Measurements from ENCODE around the gene DNMT3L. TPM values are rescaled to one million over a fixed set of nuclear protein-coding genes. Genes with fewer than 3 reads are reported as not detected.
"Not testable (repeated sequence)": the region's sequence is repeated elsewhere in the genome, so short reads cannot be mapped to it uniquely, and the experiment has no call there.

The DNMT3L gene
- total RNA-seq, 1 donor from 2014 or later = not detected

GRCh38 chr21:44249204-44250037 lies 12.3 kb downstream of the DNMT3L start:
- not testable (repeated sequence) for DNase-seq (ENCODE audit: low spot score)

DNA sequence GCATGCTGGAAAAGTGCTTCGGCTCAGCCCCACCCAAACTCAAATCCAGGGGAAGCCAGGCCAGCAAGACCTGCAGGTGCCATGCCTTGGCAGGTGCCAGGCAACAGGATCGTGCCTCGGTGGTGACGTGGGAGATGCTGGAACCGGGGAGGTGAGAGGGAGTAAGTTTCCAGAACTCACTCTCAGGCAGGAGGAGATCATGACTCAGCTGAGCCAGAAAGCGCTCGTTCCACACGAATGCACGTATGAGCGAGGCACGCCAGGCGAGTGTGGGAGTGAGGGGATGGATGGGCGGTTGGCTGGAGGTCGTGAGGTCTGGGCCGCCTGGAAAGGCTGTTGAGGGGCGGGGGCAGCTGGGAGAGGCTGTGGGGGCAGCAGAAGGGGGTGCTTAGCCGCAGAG lies 13.8 kb downstream of the DNMT3L start:
- not testable (repeated sequence) for DNase-seq (ENCODE audit: low spot score)

DNA sequence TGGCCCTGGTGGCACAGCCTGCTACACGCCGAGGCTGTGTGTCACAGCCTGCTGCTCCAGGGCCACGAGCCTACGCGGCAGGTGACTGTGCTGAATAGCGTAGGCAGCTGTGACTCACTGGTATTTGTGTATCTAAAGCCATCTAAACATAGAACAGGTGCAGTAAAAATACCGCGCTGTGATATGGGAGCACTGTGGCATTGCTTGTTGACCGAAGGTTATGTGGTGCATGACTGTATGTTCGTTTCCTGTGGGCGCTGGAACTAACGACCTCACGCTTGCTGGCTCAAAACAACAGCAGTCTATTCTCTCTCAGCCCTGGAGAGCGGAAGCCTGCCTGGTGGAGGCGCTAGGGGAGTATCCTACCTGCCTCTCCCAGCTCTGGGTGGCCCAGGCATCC lies 17.7 kb downstream of the DNMT3L start:
- DNase-seq (ENCODE audit: low spot score) = not testable (repeated sequence)

- DNase-seq (ENCODE audit: low spot score) = not testable (repeated sequence)
Measured at GRCh38 chr21:44241281-44241680, 20.4 kb downstream of the DNMT3L start.

DNA sequence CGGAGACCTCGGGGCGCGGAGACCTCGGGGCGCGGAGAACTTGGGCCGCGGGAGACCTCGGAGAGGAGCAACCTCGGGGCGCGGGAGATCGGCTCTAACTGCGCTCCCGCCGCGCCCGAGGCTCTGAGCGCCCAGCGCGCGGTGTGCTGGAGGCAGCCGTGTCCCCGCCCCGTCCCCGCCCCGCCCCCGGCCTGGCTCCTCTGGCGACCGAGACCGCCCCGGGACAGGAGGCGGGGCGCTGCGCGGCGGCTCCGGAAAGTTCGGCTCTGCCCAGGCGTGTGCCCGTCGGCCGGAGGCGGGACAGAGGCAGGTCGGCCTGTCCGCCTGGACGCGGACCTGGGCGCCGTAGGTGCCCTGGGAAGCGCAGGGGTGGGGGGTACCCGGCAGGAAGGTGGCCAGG lies 20.9 kb downstream of the DNMT3L start, which contains the start of gene ICOSLG:
ICOSLG (minus strand) TSS at position 102 of the 400 bp plus-strand sequence. CDS start 126 bp downstream, outside the sequence.
- DNase-seq (ENCODE audit: low spot score) = not testable (repeated sequence)

DNA sequence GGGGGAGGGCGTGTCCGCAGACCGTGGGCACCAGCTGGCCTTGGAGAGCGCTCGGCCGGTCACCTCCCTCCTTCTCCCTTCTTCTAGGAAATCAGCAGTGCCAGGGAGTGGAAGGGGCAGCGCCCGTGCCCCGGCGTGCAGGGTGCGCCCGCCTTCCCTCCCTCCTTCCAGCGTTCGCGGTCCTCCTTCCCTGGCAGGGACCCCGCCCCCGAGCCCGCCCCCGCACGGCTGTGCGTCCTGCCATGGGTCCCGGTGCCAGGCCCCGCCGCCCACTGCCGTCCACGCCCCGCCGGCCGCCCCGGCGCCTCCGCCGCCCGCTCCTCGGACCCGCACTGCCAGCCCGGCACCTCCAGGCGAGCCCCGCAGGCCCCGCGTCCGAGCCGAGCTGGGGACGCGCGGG lies 21.3 kb downstream of the DNMT3L start:
- DNase-seq (ENCODE audit: low spot score) = not testable (repeated sequence)

GRCh38 chr21:44229561-44229960 lies 32.1 kb downstream of the DNMT3L start:
- DNase-seq (ENCODE audit: low spot score) = not testable (repeated sequence)

- DNase-seq (ENCODE audit: low spot score) = not testable (repeated sequence)
Measured at GRCh38 chr21:44228109-44228508, 33.6 kb downstream of the DNMT3L start.

DNA sequence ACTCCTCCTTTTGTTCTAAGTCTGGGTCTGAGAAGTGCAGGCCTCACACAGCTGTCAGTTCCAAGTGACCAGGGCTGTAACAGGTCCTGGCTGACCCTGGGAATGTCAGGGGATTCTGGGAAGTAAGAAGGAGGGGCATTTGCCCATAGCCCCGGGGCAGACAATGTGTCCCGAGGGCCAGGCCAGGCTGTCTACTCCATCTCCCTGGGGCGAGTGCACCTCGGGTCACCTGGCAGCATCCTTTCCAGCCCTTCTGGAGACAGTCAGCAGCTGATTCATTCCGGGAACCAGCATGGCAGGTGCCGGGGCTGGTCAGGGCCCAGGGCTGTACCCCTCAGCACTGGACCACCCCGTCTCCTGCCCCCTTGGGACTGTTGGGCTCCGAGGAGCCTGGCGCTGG lies 34.1 kb downstream of the DNMT3L start:
- DNase-seq (ENCODE audit: low spot score) = not testable (repeated sequence)

- DNase-seq (ENCODE audit: low spot score) = not testable (repeated sequence)
Measured at GRCh38 chr21:44225605-44226004, 36.1 kb downstream of the DNMT3L start.

DNA sequence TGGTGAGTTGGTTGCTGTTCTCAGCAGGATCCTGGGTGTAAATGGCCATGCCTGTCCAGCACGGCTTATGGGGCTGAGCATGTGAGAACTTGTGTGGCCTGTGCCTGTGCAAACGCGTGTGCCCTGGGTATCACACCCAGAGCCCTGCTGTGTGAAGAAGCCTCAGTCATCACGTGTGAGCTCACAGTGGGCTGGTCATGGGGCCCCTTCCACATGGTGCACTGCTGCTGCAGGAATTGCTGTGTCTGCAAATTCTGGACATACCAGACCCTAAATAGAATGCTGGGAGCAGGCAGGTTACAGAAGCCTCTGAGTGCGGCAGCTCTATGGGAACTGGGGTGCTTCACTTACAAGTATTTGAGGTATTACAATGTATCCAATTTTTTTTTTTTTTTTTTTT lies 38.4 kb downstream of the DNMT3L start:
- not testable (repeated sequence) for DNase-seq (ENCODE audit: low spot score)

DNA sequence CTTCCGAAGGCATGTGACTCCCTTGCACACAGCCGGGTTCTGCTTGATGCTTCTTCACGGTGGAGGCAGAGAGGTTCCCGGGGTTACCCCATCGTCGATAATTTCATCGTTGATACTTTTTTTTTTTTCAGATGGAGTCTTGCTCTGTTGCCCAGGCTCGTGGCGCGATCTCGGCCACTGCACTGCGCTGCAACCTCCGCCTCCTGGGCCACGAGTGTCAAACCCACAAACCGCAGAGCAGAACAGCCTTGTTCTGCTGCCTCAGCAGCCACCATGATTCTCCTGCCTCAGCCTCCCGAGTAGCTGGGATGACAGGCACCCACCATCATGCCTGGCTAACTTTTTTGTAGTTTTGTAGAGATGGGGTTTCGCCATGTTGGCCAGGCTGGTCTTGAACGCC lies 41.0 kb downstream of the DNMT3L start:
- not testable (repeated sequence) for DNase-seq (ENCODE audit: low spot score)

- not testable (repeated sequence) for DNase-seq (ENCODE audit: low spot score)
Measured at GRCh38 chr21:44218461-44218860, 43.2 kb downstream of the DNMT3L start.

DNA sequence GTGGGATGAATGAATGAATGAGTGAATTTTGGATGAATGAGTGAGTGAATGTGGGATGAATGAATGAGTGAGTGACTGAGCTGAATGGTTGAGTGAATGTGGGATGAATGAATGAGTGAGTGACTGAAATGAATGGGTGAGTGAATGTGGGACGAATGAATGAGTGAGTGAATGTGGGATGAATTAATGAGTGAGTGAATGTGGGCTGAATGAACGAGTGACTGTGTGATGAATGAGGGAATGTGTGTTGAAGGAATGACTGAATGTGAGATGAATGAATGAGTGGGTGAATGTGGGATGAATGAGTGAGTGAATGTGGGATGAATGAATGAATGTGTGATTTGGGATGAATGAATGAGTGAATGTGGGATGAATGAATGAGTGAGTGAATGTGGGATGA lies 49.7 kb downstream of the DNMT3L start:
- DNase-seq (ENCODE audit: low spot score) = not testable (repeated sequence)

DNA sequence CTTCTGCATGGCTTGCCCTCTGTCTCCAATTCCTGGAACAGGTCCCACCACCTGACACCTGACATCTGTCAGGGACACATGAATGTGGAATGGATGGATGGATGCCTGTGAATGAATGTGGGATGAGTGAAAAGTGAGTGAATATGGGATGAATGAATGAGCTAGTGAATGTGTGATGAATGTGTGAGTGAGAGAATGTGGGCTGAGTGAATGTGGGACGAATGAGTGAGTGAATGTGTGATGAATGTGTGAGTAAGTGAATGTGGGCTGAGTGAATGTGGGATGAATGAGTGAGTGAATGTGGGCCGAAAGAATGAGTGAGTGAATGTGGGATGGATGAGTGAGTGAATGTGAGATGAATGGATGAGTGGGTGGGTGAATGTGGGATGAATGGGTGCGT lies 50.1 kb downstream of the DNMT3L start:
- not testable (repeated sequence) for DNase-seq (ENCODE audit: low spot score)

DNA sequence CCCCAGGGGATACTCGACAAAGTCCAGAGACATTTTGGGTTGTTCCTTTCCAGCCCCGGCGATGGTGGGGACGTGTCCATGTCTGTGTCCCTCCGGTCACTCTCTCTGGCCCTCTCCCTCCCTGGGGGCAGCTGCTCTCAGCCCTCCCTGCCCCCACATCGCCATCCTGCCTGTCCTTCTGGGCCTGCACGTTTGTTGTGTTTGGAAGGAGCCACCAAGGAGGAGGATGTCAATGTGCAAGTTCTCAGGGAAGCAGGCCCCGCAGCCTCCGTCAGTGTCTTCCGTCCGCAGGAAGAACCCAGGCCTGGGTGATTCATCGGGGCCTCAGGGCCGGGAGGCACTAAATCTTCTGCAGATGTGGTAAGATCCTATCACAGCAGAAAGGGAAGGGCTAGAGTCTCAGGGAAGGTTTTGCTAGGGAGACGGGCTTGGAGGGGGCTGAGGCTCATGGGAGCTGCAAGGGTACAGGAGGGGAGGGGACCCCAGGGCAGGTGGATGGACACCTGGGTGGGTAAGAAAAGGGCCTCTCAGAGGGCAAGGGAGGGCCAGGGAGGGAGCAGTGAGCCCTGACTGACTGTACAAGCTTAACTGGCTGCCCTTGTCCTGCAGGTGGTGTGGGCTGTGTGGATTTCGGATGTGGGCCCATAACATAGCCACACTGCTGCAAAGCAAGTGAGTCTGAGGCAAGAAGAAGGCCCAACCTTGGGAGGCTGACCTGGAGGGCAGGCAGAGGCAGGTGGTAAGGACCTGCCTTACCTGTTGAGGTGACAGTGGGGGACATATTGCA lies 53.6 kb downstream of the DNMT3L start:
- peak; percentile 1 for DNase-seq (ENCODE audit: low spot score)

- not testable (repeated sequence) for DNase-seq (ENCODE audit: low spot score)
Measured at GRCh38 chr21:44206698-44207676, 54.7 kb downstream of the DNMT3L start.

GRCh38 chr21:44206187-44206586 lies 55.5 kb downstream of the DNMT3L start:
- not testable (repeated sequence) for DNase-seq (ENCODE audit: low spot score)

GRCh38 chr21:44202590-44203299 lies 59.0 kb downstream of the DNMT3L start:
- DNase-seq (ENCODE audit: low spot score) = not testable (repeated sequence)

- DNase-seq (ENCODE audit: low spot score) = not testable (repeated sequence)
Measured at GRCh38 chr21:44199997-44200396, 61.7 kb downstream of the DNMT3L start.
